IMR-90 (cell line): ENCODE results near the gene STX8. TPM values are rescaled to one million over a fixed set of nuclear protein-coding genes. Genes with fewer than 3 reads are reported as not detected.

Experiments used
- ATAC-seq: fragments of 200-7000 bp; cut with Tn5 transposase; 2 replicates; pipeline ENCODE4 v1.9.1; 2020; ENCODE audit warnings: low read depth, mild to moderate bottlenecking, moderate library complexity
- BruUV-seq: library from RNA; stranded (reverse); fragments of 400-500 nt; replicated peaks from 2 replicates; lab custom pipeline; 2021; lab: Mats Ljungman, UMichigan
- CTCF ChIA-PET: fragments of 300-600 bp; formaldehyde crosslinking; extraction: SDS; loops from one replicate; lab custom pipeline; 2021; ENCODE audit warnings: antibody characterized with exemption; lab: Yijun Ruan, JAX
- POLR2A ChIA-PET: fragments of 300-600 bp; sonication (Branson Sonifier 250); formaldehyde crosslinking; loops from one replicate; lab custom pipeline; 2022; ENCODE audit warnings: antibody characterized with exemption; ENCODE audit not compliant: unreplicated experiment; lab: Charles Lee
- DNase-seq: peaks from one replicate; pipeline ENCODE4 v3.0.0; 2013
- H2AFZ ChIP-seq: replicated peaks from 2 replicates; pipeline ENCODE3; 2013; ENCODE audit warnings: low read length, mild to moderate bottlenecking; ENCODE audit not compliant: poor library complexity
- H2AK5ac ChIP-seq: 2 replicates; pipeline ENCODE4 v1.6.1; 2013; ENCODE audit warnings: low read depth, low read length, inconsistent platforms
- H2AK9ac ChIP-seq: replicated peaks from 2 replicates; pipeline ENCODE3; 2013; ENCODE audit warnings: mild to moderate bottlenecking, low read depth, low read length, moderate library complexity; ENCODE audit not compliant: poor library complexity
- H2BK120ac ChIP-seq: 2 replicates; pipeline ENCODE4 v1.6.1; 2013; ENCODE audit warnings: low read depth, low read length, inconsistent platforms
- H2BK15ac ChIP-seq: 3 replicates; pipeline ENCODE4 v1.6.1; 2013; ENCODE audit warnings: low read depth, low read length, inconsistent platforms
- H2BK20ac ChIP-seq: 2 replicates; pipeline ENCODE4 v1.6.1; 2013; ENCODE audit warnings: low read depth, mild to moderate bottlenecking, inconsistent platforms, low read length, moderate library complexity
- H2BK5ac ChIP-seq: 2 replicates; pipeline ENCODE4 v1.6.1; 2013; ENCODE audit warnings: mild to moderate bottlenecking, low read depth, low read length, inconsistent platforms; ENCODE audit not compliant: poor library complexity, severe bottlenecking
- H3K14ac ChIP-seq: replicated peaks from 2 replicates; pipeline ENCODE4 v1.6.1; 2013; ENCODE audit warnings: low read depth, low read length, inconsistent platforms
- H3K18ac ChIP-seq: 2 replicates; pipeline ENCODE4 v1.6.1; 2013; ENCODE audit warnings: low read depth, low read length, control low read depth
- H3K23ac ChIP-seq: 2 replicates; pipeline ENCODE4 v1.6.1; 2013; ENCODE audit warnings: low read depth, low read length, inconsistent platforms
- H3K27ac ChIP-seq: 2 replicates; pipeline ENCODE4 v1.5.1; 2013; ENCODE audit warnings: mild to moderate bottlenecking, control low read depth, low read length; ENCODE audit not compliant: insufficient read depth
- H3K27me3 ChIP-seq: 2 replicates; pipeline ENCODE4 v1.6.1; 2013; ENCODE audit warnings: low read length; ENCODE audit not compliant: control insufficient read depth, insufficient read depth
- H3K36me3 ChIP-seq: 2 replicates; pipeline ENCODE4 v1.6.1; 2013; ENCODE audit warnings: low read length, mixed read lengths; ENCODE audit not compliant: control insufficient read depth, insufficient read depth
- H3K4ac ChIP-seq: 2 replicates; pipeline ENCODE4 v1.6.1; 2013; ENCODE audit warnings: low read depth, low read length, inconsistent platforms
- H3K4me1 ChIP-seq: 2 replicates; pipeline ENCODE4 v1.6.1; 2013; ENCODE audit warnings: low read length, mixed read lengths; ENCODE audit not compliant: control insufficient read depth, insufficient read depth
- H3K4me2 ChIP-seq: 2 replicates; pipeline ENCODE4 v1.6.1; 2013; ENCODE audit warnings: low read depth, mild to moderate bottlenecking, control low read depth, low read length, moderate library complexity
- H3K4me3 ChIP-seq: 2 replicates; pipeline ENCODE4 v1.5.1; 2013; ENCODE audit warnings: low read depth, mild to moderate bottlenecking, control low read depth, low read length, moderate library complexity; ENCODE audit not compliant: insufficient read depth
- H3K56ac ChIP-seq: 2 replicates; pipeline ENCODE4 v1.6.1; 2013; ENCODE audit warnings: low read length, inconsistent platforms; ENCODE audit not compliant: insufficient read depth; ENCODE audit errors: extremely low read depth
- H3K79me1 ChIP-seq, 2 experiments: 2 replicates each; pipeline ENCODE4 v1.6.1; 2013; ENCODE audit warnings: low read length in 2 of 2, inconsistent platforms in 1 of 2, low read depth in 1 of 2
- H3K9ac ChIP-seq: 2 replicates; pipeline ENCODE4 v1.6.1; 2013; ENCODE audit warnings: low read depth, low read length, control low read depth
- H3K9me1 ChIP-seq: 2 replicates; pipeline ENCODE4 v1.6.1; 2013; ENCODE audit warnings: low read length, inconsistent platforms; ENCODE audit not compliant: insufficient read depth
- H3K9me3 ChIP-seq: 2 replicates; pipeline ENCODE4 v1.6.1; 2013; ENCODE audit warnings: low read length; ENCODE audit not compliant: control insufficient read depth, insufficient read depth
- H4K20me1 ChIP-seq: 2 replicates; pipeline ENCODE4 v1.6.1; 2013; ENCODE audit warnings: low read length, inconsistent platforms; ENCODE audit not compliant: insufficient read depth
- H4K5ac ChIP-seq: 2 replicates; pipeline ENCODE4 v1.6.1; 2013; ENCODE audit warnings: mild to moderate bottlenecking, low read depth, low read length, control low read depth
- H4K8ac ChIP-seq, 2 experiments: 2 replicates each; pipeline ENCODE4 v1.6.1; 2013; ENCODE audit warnings: low read depth in 2 of 2, low read length in 2 of 2, control low read depth in 1 of 2, inconsistent platforms in 1 of 2
- H4K91ac ChIP-seq: 2 replicates; pipeline ENCODE4 v1.6.1; 2013; ENCODE audit warnings: low read depth, low read length, inconsistent platforms; ENCODE audit not compliant: insufficient read depth
- CEBPB ChIP-seq: IDR thresholded peaks from 2 replicates; pipeline ENCODE4 v1.6.1; 2012; ENCODE audit warnings: low read depth, low read length, improper control_type of control experiment
- CHD1 ChIP-seq: IDR thresholded peaks from 2 replicates; pipeline ENCODE4 v1.6.1; 2012; ENCODE audit warnings: low read depth, low read length, improper control_type of control experiment
- FOS ChIP-seq: fragments of 150-350 bp; IDR thresholded peaks from 2 replicates; pipeline ENCODE4 v1.6.1; 2016; ENCODE audit warnings: low read depth, low read length
- MAFK ChIP-seq: IDR thresholded peaks from 2 replicates; pipeline ENCODE4 v1.6.1; 2012; ENCODE audit warnings: low read depth, low read length, improper control_type of control experiment
- POLR2A ChIP-seq: IDR thresholded peaks from 2 replicates; pipeline ENCODE4 v1.6.1; 2012; ENCODE audit warnings: mild to moderate bottlenecking, low read depth, low read length
- RFX5 ChIP-seq: IDR thresholded peaks from 2 replicates; pipeline ENCODE4 v1.8.0; 2012; ENCODE audit warnings: low read depth, mild to moderate bottlenecking, low read length, moderate library complexity
- SMC3 ChIP-seq: fragments of 150-350 bp; IDR thresholded peaks from 2 replicates; pipeline ENCODE4 v1.6.1; 2016; ENCODE audit warnings: low read depth, mild to moderate bottlenecking, antibody characterized with exemption, low read length, moderate library complexity
- USF2 ChIP-seq: fragments of 150-350 bp; IDR thresholded peaks from 2 replicates; pipeline ENCODE4 v1.6.1; 2017; ENCODE audit warnings: mild to moderate bottlenecking, antibody characterized with exemption, low read length, low read depth
- WGBS, 2 experiments: methylation state at CpG; one replicate each; pipeline versions ENCODE4 v1.1.5 to v1.1.7; 2013; ENCODE audit warnings: missing lambda C conversion rate in 2 of 2; ENCODE audit not compliant: insufficient read length in 1 of 2; ENCODE audit errors: extremely low coverage in 2 of 2; 5-methylcytosine and 5-hydroxymethylcytosine counted together
- dilution Hi-C: fragments of 300-500 bp; cut with HindIII; formaldehyde crosslinking; loops from one replicate; pipeline ENCODE4 v1.14.3; 2018; ENCODE audit warnings: low sequenced_read_pairs; ENCODE audit not compliant: unreplicated experiment
- in situ Hi-C: fragments of 300-500 bp; cut with MboI; formaldehyde crosslinking; loops from 3 replicates; pipeline ENCODE4 v1.14.3; 2019; ENCODE audit warnings: low sequenced_read_pairs, inconsistent platforms, mixed read lengths
- intact Hi-C: fragments of 100-400 bp; cut with micrococcal nuclease; formaldehyde crosslinking; loops from 2 replicates; pipeline ENCODE4 v1.10.0; 2022
- polyA plus RNA-seq, 3 experiments: library from polyadenylated mRNA; depleted of rRNA; stranded (reverse); fragments of >200 nt; gene quantifications; 2 replicates each; pipeline ENCODE4 v1.2.3, GENCODE V29; 2012; ENCODE audit warnings: low replicate concordance in 1 of 3
- total RNA-seq: library from RNA; depleted of rRNA; stranded (reverse); fragments of >200 nt; gene quantifications from 2 replicates; pipeline ENCODE4 v1.2.3, GENCODE V29; 2012

Gene STX8
- total and polyA plus RNA-seq, 2 of the 4 experiments (the other 2 are of a cell fraction), result 26.5 to 47.0 TPM

- Histone ChIP-seq H2BK15ac (no peak overlapping the region), H3K18ac (no peak overlapping the region), H2AK5ac (no peak overlapping the region), H3K4ac (no peak overlapping the region), H2BK120ac (no peak overlapping the region), H4K91ac (no peak overlapping the region), H3K9ac (no peak overlapping the region), H2BK20ac (no peak overlapping the region), H3K4me2 (no peak overlapping the region), H3K4me1 (peaks cover 8% of the 10 kb centered on the region; the same call in 1 of the 2 replicates), H2AK9ac (no peak overlapping the region), H3K36me3 (no peaks in the 10 kb centered on the region), H3K9me3 (no peaks in the 10 kb centered on the region), H3K56ac (no peak overlapping the region), H3K79me1 (no peaks in the 10 kb centered on the region), H4K5ac (no peak overlapping the region), H3K27ac (no peak overlapping the region), H2BK5ac (no peak overlapping the region), H4K20me1 (no peaks in the 10 kb centered on the region), H3K14ac (no peak overlapping the region), H3K27me3 (no peaks in the 10 kb centered on the region), H3K9me1 (no peaks in the 10 kb centered on the region), H4K8ac (no peak overlapping the region), H2AFZ (peak overlapping the region; percentile 33), H3K4me3 (no peak overlapping the region), H3K23ac (no peak overlapping the region)
- BruUV-seq, result no TSS peak
- TF ChIP-seq MAFK (no peak), RFX5 (no peak), CEBPB (no peak), CHD1 (no peak), SMC3 (no peak), USF2 (no peak), POLR2A (no peak), FOS (no peak)
- CTCF ChIA-PET, result interaction anchor here (0.5 kb wide), 1 partner anchor 105 kb away, joined by 3 read pairs; no protein-coding TSS in a partner anchor
- intact Hi-C loops, result no loop called here
- no peak for DNase-seq
- POLR2A ChIA-PET, result interaction anchor here (0.5 kb wide), 1 partner anchor 253 kb away, joined by 5 read pairs; no protein-coding TSS in a partner anchor
- in situ Hi-C loops, result no loop called here
- no peak for ATAC-seq
- WGBS, 2 experiments, result no CpG with 5 or more reads among the region's 7 CpGs
- dilution Hi-C loops, result no loop called here
Observed at GRCh38 chr17:9224485-9224884, 351.1 kb downstream of the STX8 start.
